Measurements from ENCODE around the gene BCL2L12. TPM values are rescaled to one million over a fixed set of nuclear protein-coding genes. Genes with fewer than 3 reads are reported as not detected.
A peak's percentile ranks its signal among the peaks of the same experiment; 100 is the strongest.

Gene BCL2L12
- total and polyA plus RNA-seq, 3 donors from 2014 or later, result 11.3 to 19.3 (median 17.3) TPM

- no peaks in the 10 kb centered on the region for H3K27me3 ChIP-seq
- TF ChIP-seq POLR2A (IDR thresholded peaks at IDR 0.05) (no peak), CTCF (IDR thresholded peaks at IDR 0.05) (no peak)
- H3K27ac ChIP-seq, result no peak overlapping the region
- intact Hi-C loops (cut with DNase I; ENCODE audit: low total_unique reads), result no loop called here
- peaks cover 4% of the 10 kb centered on the region for H3K36me3 ChIP-seq (ENCODE audit: low read depth, missing control alignments)
- DNase-seq, result no peak
- 65 to 76% methylated on average over 15 to 27 of the region's 27 CpGs for WGBS, 2 donors
- H3K4me3 ChIP-seq, result no peak overlapping the region
- H3K4me1 ChIP-seq, result no peaks in the 10 kb centered on the region
- H3K9me3 ChIP-seq, result no peaks in the 10 kb centered on the region
These were observed 40.5 kb upstream of the BCL2L12 start for GRCh38 chr19:49624967-49625910.

GRCh38 chr19:49626226-49626625 lies 39.5 kb upstream of the BCL2L12 start:
- Histone ChIP-seq H3K27ac (no peak overlapping the region), H3K27me3 (no peaks in the 10 kb centered on the region), H3K4me1 (peaks cover 6% of the 10 kb centered on the region), H3K9me3 (no peaks in the 10 kb centered on the region), H3K4me3 (no peak overlapping the region), H3K36me3 (ENCODE audit: low read depth, missing control alignments) (peaks cover 4% of the 10 kb centered on the region)
- intact Hi-C loops (cut with DNase I; ENCODE audit: low total_unique reads), result no loop called here
- no peak for DNase-seq
- no peak for TF ChIP-seq CTCF (IDR thresholded peaks at IDR 0.05)
- TF ChIP-seq POLR2A (IDR thresholded peaks at IDR 0.05), result no peak
- WGBS, 2 donors, result 82 to 85% methylated on average over 11 of the region's 11 CpGs

GRCh38 chr19:49629659-49630058 lies 36.1 kb upstream of the BCL2L12 start:
- WGBS, 2 donors, result 80 to 84% methylated on average over 8 to 9 of the region's 9 CpGs
- DNase-seq, result no peak
- Histone ChIP-seq H3K36me3 (ENCODE audit: low read depth, missing control alignments) (peaks cover 4% of the 10 kb centered on the region), H3K9me3 (no peaks in the 10 kb centered on the region), H3K27me3 (no peaks in the 10 kb centered on the region), H3K27ac (peak overlapping the region in 1 of 2 donors; percentile 19), H3K4me3 (no peak overlapping the region), H3K4me1 (peaks cover 6% of the 10 kb centered on the region)
- intact Hi-C loops (cut with DNase I; ENCODE audit: low total_unique reads), result no loop called here
- TF ChIP-seq CTCF (IDR thresholded peaks at IDR 0.05), result no peak
- TF ChIP-seq POLR2A (IDR thresholded peaks at IDR 0.05), result no peak

GRCh38 chr19:49631014-49631588 lies 34.6 kb upstream of the BCL2L12 start:
- no peak for DNase-seq
- Histone ChIP-seq H3K27me3 (no peaks in the 10 kb centered on the region), H3K4me1 (peaks cover 6% of the 10 kb centered on the region), H3K9me3 (no peaks in the 10 kb centered on the region), H3K4me3 (no peak overlapping the region), H3K27ac (peak overlapping the region in 1 of 2 donors; percentile 56), H3K36me3 (ENCODE audit: low read depth, missing control alignments) (no peaks in the 10 kb centered on the region)
- intact Hi-C loops (cut with DNase I; ENCODE audit: low total_unique reads), result no loop called here
- 38 to 41% methylated on average over 9 of the region's 9 CpGs for WGBS, 2 donors
- TF ChIP-seq CTCF (IDR thresholded peaks at IDR 0.05) (no peak), POLR2A (IDR thresholded peaks at IDR 0.05) (no peak)

Measured in testis (tissue), 3 donors.